Loucy (cell line): ENCODE results near the gene SLC26A2.

Experiments
- CTCF ChIP-seq: fragments of 200-600 bp; sonication (generic); conservative IDR thresholded peaks from 2 replicates; pipeline ENCODE4 v1.5.1; 2014; ENCODE audit warnings: mild to moderate bottlenecking, antibody characterized with exemption, low read length
- EZH2phosphoT487 ChIP-seq: fragments of 200-600 bp; IDR thresholded peaks from 2 replicates; pipeline ENCODE4 v1.6.1; 2018; ENCODE audit warnings: antibody characterized with exemption, mild to moderate bottlenecking, moderate library complexity, borderline replicate concordance

- TF ChIP-seq CTCF (no peak), EZH2phosphoT487 (no peak)
These were observed 74.1 kb downstream of the SLC26A2 start for GRCh38 chr5:150034662-150035061.
